GM12878 (cell line): ENCODE results near the gene CTBP1.

ENCODE experiments used
- POLR2A ChIP-seq: IDR thresholded peaks from 2 replicates; pipeline ENCODE4 v1.6.1; 2011; ENCODE audit warnings: low read depth, mild to moderate bottlenecking, low read length
- SREBF2 ChIP-seq: IDR thresholded peaks from 2 replicates; pipeline ENCODE4 v1.6.1; 2012; ENCODE audit warnings: mild to moderate bottlenecking, low read length
- SRF ChIP-seq, 2 experiments: IDR thresholded peaks; 2 replicates each; pipeline ENCODE4 v1.6.1; 2011; ENCODE audit warnings: low read depth in 2 of 2, low read length in 2 of 2, mild to moderate bottlenecking in 1 of 2, moderate library complexity in 1 of 2

DNA sequence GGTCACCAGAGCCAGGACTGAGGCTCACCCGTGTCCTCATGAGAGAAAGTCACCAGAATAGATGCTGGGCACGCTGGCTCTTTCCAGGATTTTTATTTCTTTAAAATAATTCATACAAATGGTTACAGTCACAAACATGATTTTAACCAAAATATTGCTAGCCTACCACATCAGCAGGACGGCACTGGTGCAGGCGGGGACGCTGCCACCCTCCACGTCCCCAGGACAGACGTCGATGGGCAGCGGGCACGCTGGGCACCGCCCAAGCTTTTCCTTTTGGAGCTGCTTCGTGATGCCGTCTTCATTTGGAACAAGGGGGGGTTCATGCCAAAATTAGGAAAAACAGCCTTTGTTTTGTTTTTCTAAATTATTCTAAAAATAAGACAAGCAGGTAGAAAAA, 37.6 kb downstream of the CTBP1 start:
- TF ChIP-seq SREBF2 (no peak), POLR2A (no peak), SRF (IDR thresholded peaks at IDR 0.05; ENCODE audit: low read depth in 2 of 2, low read length in 2 of 2) (no peak)
